ENCODE results near the gene CD46. TPM values are rescaled to one million over a fixed set of nuclear protein-coding genes. Genes with fewer than 3 reads are reported as not detected.

The CD46 gene
- total RNA-seq, 1 donor from 2014 or later: 95.7 TPM

DNA sequence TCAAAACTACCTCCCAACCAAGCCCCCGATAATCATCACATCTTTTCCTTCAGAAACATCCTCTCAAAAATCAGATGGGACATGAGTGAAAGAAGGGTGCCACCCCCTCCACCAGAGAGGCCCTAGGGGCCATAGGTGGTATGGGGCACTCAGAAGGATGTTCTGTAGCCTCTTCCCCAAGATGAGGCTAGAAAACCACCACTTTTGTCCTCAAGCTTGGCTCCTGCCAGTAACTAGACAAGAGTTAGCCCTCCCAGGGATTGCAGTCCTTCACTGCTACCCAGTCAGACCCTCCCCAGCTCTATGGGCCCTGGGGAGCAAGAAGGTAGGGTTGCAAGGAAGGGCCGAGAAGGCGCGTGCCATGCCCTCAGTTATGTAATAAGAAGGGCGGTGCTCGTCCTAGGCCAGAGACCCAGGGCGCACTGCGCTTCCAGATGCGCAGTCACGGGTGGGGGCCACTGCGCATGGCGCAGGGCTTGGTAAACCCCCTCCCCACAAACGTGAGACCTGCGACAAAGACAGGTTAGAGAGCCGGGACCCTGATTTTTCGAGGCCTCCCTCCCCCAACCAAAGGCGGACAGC is 69.7 kb downstream of the CD46 start:
- no peak for DNase-seq (ENCODE audit: missing footprints)
- ATAC-seq: no peak
- intact Hi-C loops (cut with DNase I): no loop called here

DNA sequence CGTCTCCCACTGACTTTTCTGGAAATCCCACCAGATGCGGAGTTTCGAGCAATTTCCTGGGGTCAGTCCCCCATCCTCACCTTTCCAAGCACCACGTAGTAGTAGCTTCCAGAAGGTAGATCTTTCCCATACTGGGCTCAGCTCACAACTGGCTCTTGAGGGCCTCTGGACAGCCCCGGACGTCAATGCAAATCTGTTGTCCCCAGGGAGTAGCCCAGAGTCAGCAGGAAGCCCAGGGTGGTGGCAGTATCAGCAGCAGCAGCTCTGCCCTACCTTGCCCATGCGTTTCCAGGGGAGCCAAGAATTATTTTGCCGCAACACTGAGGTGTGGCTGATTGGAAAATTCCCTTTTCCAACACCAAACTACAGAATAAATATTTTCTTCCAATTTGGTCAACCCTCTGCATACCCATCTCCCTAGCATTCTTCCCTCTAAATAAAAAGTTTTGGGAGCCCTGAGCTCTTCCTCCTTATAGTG is 70.3 kb downstream of the CD46 start:
- no peak for DNase-seq (ENCODE audit: missing footprints)
- ATAC-seq: no peak

DNA sequence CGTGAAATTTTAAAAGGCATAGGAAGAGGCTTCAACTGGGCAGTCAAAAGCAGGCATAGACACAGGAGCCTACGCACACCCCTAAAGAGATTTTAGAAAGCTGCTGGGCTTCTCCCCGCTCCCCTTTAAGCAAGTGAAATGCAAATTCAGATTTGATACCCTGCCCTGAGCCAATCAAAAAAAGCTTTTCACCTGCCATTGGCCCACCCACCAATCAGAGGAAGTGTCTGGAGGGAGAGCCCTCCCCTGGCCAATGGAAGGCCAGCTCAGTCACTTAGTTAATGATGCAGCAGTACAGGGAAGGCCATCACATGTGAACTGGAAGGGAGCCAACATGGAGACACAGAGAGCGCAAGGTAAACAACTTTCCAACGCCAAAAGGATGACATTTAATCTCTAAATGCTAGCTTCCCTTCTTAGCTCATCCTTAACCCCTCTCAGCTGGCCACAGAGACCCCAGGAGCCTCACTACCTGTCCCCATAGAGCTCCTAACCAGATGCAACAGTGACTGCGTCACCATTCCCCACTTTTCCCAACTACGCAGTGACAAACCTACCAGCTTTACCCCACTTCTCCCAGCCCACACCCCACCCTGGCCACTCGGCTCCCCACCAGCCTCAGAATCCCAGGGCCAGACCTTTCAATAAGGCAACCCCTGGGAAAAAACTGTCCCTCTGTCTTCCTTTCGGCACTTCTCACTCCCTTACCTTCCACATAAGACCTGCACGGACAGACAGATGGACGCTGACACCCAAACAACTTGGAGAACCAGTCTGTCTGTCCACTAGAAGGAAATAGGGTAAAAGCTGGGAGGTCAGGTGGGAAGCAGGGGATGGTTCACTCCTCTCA is 71.0 kb downstream of the CD46 start:
- ATAC-seq: peak; percentile 85

More for the DNA sequence above, 70.3 kb downstream of the CD46 start:
- intact Hi-C loops (cut with DNase I): no loop called here

DNA sequence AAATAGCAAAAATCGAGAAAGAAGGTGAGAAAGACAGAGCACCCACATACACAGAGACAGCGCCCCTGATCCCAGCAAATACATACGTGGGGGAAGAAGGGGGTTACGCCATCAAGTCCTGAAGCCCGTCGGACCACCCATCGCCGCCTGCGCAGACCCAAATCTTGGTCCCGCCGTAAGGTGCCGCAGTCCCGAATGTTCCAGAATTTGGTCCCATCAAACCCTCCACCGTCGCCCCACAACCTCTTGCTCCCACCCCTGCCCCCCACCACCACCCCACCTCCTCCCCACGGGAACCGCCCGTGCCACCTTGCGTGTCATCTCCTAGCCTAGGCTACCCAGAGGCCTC is 71.7 kb downstream of the CD46 start:
- ATAC-seq: no peak
- DNase-seq (ENCODE audit: missing footprints): no peak
- intact Hi-C loops (cut with DNase I): no loop called here

More for the DNA sequence above, 71.0 kb downstream of the CD46 start:
- peak; percentile 84 for DNase-seq (ENCODE audit: missing footprints)
- intact Hi-C loops (cut with DNase I): no loop called here

DNA sequence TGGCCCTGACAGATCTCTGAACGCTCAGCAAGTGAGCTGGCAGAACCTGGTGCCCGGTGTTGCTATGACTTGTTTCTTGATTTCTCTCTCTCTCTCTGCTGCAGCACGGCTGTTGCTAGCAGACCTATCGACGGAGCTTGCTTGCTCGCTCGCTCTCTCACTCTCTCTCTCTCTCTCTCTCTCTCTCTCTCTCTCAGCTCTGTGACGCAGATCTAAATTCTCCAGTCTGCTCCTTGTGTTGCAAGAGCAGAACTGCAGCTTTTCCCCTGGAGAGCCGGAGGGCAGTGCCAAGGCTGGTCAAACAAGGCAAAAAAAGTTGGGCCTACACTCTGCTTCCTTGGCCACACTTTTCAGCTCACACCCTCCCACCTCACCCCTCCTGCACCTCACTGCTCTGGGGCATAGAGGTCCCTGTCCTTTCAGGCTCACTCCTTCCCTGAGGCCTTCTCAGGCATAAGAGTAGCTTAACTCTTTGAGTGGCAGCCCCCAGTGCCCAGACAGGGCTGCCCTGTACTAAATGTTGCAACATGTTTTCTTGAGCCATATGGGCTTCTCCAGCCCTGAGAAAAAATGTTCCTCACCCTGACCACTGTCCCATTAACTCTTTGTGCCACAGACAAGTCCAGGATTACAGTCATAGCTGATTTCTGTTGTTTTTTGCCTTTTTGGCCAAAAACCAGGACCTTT is 72.2 kb downstream of the CD46 start:
- ATAC-seq: peak; percentile 61
- peak; percentile 86 for DNase-seq (ENCODE audit: missing footprints)

DNA sequence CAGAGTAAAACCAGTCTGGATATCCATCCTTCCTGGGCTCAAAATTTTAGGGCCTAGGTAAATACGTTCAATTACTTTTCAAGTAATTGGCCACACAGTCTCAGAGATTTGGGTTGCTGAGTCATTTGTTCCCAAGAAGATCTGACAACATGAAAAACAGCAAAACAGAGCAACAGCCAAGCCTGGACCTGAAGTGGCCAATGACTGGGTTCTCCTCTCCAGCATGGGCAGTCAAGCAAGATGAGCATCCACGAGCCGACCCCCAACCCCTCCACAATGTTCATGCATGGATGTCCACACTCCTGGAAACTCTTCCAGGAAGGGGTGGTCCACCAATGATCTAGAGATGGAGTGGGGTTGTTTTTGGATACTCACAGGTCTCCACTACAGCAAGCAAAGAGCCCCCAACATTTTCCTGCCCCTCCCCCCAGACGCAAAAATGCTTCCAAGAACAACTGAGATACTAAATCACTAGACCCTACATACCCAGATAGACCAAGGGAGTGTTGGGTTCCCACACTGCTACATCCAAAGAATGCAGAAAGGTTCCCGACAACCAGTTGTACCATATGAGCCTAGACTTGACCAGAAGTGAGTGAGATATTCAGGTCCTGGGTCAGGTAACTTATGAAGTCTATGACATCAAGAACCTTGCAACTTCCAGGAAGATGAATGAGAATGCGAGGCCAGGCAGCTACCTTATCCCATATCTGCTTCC is 73.0 kb downstream of the CD46 start:
- no peak for DNase-seq (ENCODE audit: missing footprints)
- intact Hi-C loops (cut with DNase I): loop anchor here (5.0 kb wide), 1 partner anchor 137 kb away; no protein-coding TSS in a partner anchor
- no peak for ATAC-seq

More for the DNA sequence above, 72.2 kb downstream of the CD46 start:
- intact Hi-C loops (cut with DNase I): no loop called here

DNA sequence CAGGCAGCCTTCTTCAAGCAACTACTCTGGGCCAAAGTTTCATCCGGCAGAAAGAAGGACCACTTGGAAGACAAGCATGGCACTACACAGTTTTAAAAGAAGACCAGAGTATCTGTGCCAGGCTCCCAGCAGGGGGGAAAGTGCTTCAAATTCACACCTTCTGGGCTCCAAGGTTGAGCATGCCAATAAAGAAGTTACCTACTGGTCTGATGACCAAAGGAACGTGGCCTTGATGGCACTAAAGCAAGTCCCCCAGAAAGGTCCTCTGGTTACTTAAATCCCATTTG is 73.5 kb downstream of the CD46 start:
- ATAC-seq (no peak), DNase-seq (ENCODE audit: missing footprints) (no peak)
- intact Hi-C loops (cut with DNase I): loop anchor here (5.0 kb wide), 1 partner anchor 137 kb away; no protein-coding TSS in a partner anchor

DNA sequence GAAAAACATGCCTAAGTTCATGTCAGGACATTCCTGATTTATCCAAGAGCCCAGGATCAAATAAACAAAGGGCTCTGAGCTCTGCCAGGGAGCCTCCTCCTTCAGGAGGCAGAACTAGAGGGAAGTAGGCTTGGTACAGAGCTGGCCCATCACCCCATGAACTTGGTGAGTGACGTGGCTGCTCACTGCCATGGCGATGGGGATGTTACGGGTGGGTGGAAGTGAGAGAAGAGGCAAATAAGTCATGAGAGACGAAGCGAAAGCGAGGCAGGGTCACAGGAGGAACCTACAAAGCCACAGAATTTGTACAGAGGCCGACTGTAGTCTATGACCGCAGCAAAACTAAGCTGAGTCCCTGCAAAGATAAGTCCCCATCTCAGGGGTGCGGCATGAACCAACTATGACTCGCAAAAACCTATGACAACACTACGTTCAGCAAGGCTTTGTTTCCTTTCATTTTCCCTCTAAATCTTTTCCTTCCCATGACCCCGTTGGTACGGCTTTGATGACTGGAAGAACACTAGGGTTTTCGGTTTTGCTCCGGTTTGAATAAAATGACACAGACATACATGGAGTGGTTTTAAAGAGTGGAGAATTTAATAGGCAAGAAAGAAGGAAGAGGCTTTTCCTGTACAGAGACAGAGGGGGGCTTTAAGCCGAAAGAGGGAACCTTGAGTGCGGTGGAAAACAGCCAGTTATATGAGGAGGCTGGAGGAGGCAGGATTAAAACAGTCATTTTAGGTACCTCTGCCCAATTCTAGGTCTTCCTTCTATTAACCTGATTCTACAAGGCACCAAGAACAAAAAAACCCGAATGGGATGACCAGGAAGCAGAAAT is 74.1 kb downstream of the CD46 start:
- ATAC-seq: no peak
- intact Hi-C loops (cut with DNase I): loop anchor here (5.0 kb wide), 1 partner anchor 136 kb away; no protein-coding TSS in a partner anchor
- DNase-seq (ENCODE audit: missing footprints): peak; percentile 92

DNA sequence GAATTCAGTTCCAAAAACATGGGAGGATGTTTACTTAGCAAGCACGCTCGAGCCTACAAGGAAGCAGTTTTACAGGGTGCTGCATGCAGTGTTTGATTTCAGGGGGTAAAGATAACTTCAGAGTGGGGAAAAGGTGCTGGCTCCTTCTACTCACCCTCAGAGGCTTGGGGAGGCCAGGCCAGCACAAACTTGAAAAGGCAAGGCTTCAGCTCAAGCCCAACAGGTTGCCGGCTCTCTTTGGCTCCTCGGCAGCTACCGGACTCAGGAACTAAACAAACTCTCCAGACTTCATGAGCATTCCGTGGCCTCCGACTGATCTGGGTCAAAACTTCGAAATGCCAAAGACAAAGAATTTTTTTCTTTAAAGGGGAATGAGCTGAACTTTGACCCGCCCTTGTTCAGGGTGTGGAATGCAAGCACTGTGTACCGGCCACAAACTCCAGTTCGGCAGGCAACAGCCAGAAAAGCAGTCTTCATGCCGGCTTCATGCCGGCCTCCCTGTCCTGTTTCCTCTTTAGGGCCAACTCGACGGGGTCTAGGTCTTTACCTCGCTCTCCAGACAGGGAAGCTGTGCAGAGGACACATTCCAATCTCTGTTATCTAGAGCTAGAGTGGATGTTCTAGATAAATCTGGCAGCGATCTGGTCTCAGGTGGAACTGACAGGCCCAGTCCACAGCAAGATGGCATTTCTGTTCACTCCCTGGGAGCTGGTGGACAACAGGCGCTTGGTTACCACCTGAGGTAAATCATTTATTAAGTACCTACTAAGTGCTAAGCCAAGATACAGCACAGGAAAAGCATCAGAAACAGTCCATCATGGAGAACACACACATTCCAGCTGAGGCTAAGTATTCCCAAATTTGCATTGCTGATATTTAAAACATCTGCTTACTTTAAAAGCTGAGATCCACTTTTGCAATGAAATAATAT is 75.0 kb downstream of the CD46 start:
- DNase-seq (ENCODE audit: missing footprints): no peak
- no peak for ATAC-seq
- intact Hi-C loops (cut with DNase I): loop anchor here (5.0 kb wide), 1 partner anchor 135 kb away; no protein-coding TSS in a partner anchor

DNA sequence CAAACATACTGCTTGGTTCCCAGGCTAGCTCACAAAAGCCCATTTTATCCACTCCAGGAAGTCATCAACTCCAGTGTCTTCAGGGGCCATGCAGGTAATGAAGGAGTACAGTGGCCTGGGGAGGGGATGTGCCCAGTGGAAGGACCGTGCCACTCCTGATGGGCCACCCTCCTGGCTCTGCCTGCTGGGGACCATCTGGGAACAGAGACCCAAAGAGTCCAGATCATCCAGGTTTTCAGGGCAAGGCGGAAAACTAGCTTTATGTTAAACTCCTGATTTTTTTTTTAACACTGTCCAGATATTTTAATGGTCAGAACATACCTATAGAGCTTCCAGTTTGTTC is 75.6 kb downstream of the CD46 start:
- DNase-seq (ENCODE audit: missing footprints): no peak
- intact Hi-C loops (cut with DNase I): loop anchor here (5.0 kb wide), 1 partner anchor 135 kb away; no protein-coding TSS in a partner anchor
- no peak for ATAC-seq

DNA sequence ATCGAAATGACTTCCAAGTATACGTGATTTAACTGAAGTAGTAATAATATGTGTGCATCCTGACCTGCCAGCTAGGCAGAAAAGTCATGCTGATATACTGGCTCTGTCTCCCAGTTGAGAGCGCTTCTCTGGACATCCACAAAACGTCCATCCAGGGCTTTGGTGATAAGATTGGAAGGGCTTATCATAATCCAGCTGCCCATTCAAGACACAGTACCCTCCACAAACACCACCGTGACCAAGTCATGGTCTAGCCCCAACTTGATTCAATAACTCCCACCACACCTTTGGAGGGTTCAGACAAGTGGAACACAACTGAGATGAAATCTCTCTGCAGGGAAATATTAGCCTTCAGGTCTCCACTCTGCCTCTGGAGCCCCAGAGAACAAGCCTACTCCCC is 76.2 kb downstream of the CD46 start:
- ATAC-seq (no peak), DNase-seq (ENCODE audit: missing footprints) (no peak)
- intact Hi-C loops (cut with DNase I): loop anchor here (1.0 to 5.0 kb wide), 2 partner anchors 40 to 134 kb away; no protein-coding TSS in a partner anchor

DNA sequence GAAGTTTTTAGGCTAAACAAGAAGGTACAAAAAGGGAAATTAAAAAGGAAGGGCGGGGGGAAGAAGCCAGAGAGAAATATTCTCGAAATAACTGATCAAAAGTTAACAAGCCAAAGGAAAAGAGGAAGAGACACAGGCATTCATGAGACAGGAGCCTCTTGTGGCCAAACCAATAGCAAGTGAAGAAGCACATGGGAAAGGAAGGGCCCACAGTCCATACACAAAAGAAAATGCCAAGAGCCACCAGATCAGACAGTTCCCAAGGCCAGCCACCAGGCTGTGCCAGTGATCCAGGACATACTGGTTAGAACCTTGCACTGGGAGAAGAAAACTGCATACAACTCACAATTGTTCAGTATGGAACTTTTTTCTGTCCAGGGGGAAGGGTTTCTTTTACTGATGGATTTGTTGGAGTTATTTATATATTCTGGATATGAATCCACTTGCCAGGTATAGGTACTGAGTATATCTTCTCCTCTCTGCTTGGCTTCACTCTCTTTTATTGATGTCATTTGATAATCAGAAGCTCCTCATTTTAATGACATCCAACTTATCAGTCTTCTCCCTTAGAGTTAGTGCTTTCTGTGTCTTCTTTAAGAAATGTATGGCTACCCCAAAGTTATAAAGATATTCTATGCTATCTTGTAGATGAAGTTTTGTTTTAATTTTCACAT is 76.8 kb downstream of the CD46 start:
- peak; percentile 87 for DNase-seq (ENCODE audit: missing footprints)
- intact Hi-C loops (cut with DNase I): loop anchor here (1.0 to 5.0 kb wide), 2 partner anchors 40 to 134 kb away; no protein-coding TSS in a partner anchor
- peak; percentile 59 for ATAC-seq

DNA sequence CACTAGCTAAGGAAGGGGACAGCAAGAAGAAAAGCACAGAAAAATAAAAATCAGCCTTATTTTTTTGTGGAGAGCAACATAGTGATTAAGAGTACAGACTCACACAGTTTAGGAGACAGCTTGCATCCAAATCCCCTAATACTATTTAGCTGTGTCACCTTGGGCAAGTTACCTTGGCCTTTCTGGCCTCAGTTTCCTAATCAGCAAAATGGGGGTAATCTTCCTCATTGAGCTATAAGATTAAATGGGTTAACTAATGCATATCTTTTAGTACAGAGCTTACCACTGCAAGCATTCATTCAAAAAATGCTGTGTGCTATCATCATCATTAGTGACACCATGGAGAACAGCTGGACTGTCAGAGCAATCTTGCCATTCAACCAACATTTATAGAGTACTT is 77.7 kb downstream of the CD46 start:
- DNase-seq (ENCODE audit: missing footprints) (no peak), ATAC-seq (no peak)
- intact Hi-C loops (cut with DNase I): loop anchor here (5.0 kb wide), 1 partner anchor 133 kb away; no protein-coding TSS in a partner anchor

DNA sequence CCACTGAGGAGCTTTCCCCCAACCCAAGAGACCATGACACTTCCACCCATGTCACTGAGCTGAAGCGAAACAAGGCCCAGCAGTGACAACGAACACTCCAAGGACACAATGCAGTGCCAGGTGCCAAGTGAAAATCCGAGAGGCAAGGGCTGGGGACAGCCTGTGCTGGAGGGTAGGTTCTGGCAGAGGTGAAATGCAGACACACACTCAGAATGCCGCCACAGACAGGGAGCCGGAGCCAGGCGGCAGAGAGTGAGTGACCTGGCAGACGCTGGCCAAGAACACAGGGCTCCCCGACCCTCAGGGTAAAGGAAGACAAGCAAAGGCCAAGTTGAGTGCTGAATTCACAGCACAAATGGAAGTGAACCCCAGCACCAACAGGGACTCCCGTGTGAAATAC is 78.9 kb downstream of the CD46 start:
- DNase-seq (ENCODE audit: missing footprints) (no peak), ATAC-seq (peak; percentile 72)
- intact Hi-C loops (cut with DNase I): no loop called here

DNA sequence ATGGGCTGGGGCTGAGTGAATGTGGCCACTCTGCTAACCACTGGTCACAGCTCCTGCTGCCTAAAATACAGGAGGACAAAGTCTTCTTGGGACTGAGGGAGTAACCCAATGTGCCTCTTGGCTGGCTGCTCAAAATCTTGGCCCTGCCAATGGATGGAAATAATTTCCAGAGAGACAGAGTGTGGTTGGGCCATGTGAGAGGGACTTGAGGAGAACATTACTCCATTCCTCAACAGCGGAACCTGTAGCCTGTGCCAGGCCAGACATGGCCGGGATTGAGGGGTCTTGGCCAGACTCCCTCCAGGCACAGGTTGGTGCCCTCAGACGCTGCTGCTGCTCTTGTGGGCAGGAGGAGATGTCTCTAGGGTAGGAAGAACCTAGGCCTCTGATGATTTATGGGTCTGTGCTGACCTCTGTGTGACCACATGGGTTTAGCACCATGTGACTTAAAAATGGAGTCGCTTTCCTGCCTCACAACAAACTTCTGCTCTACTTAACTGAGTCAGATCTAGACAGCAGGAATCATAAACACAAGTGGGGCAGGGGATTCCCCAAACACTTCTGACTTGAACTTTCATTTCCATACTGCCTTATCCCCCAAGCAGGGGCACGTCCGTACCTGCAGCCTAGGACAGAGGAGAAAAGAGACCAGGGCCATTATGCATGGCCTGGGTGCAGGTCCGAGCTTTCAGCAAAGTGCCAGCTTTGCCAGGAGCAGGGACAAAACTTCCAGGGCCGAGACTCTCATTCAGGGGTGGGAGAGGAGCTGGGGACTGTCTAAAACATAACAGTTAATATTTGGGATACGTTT is 79.9 kb downstream of the CD46 start:
- peak; percentile 38 for ATAC-seq

DNA sequence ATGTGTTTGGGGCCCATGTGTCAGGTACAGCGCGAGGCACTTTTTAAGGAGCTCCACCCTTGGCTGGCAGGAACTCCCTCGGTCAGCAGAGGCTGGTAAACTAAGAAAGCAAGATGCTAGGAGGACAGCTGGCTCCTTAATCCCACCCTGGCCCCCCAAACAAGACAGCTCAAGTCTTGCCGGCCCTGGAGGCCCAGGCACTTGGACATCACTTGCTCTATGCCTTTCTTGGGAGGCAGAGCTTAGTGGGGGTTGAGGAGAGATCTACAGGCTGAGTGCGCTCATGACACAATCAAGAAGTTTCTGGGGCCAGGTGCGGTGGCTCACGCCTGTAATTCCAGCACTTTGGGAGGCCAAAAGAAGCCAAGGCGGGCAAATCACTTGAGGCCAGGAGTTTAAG is 80.9 kb downstream of the CD46 start:
- DNase-seq (ENCODE audit: missing footprints) (no peak), ATAC-seq (no peak)
- intact Hi-C loops (cut with DNase I): no loop called here

More for the DNA sequence above, 79.9 kb downstream of the CD46 start:
- intact Hi-C loops (cut with DNase I): no loop called here
- DNase-seq (ENCODE audit: missing footprints): no peak
